BLaER1 (cell line): ENCODE measurements around the gene MPV17L2.

ENCODE experiments used
- H3K27ac ChIP-seq: shearing (Covaris generic); formaldehyde crosslinking; 2 replicates; pipeline ENCODE4 v1.8.1; 2022
- H3K27me3 ChIP-seq: shearing (Covaris generic); formaldehyde crosslinking; 2 replicates; pipeline ENCODE4 v1.8.1; 2022
- H3K36me3 ChIP-seq: shearing (Covaris generic); formaldehyde crosslinking; 2 replicates; pipeline ENCODE4 v1.8.1; 2022
- H3K4me1 ChIP-seq: shearing (Covaris generic); formaldehyde crosslinking; 2 replicates; pipeline ENCODE4 v1.8.1; 2022
- H3K4me2 ChIP-seq: shearing (Covaris generic); formaldehyde crosslinking; 2 replicates; pipeline ENCODE4 v1.8.1; 2022
- H3K4me3 ChIP-seq: shearing (Covaris generic); formaldehyde crosslinking; 2 replicates; pipeline ENCODE4 v1.8.1; 2022
- H3K9ac ChIP-seq: shearing (Covaris generic); formaldehyde crosslinking; 2 replicates; pipeline ENCODE4 v1.8.1; 2022
- H3K9me3 ChIP-seq: shearing (Covaris generic); formaldehyde crosslinking; 2 replicates; pipeline ENCODE4 v1.8.1; 2022
- H4K20me1 ChIP-seq: shearing (Covaris generic); formaldehyde crosslinking; 2 replicates; pipeline ENCODE4 v1.8.1; 2022
- Cebpa-rat ChIP-seq: shearing (Covaris generic); IDR thresholded peaks from 2 replicates; pipeline ENCODE4 v1.8.1; 2022

MPV17L2 gene

DNA sequence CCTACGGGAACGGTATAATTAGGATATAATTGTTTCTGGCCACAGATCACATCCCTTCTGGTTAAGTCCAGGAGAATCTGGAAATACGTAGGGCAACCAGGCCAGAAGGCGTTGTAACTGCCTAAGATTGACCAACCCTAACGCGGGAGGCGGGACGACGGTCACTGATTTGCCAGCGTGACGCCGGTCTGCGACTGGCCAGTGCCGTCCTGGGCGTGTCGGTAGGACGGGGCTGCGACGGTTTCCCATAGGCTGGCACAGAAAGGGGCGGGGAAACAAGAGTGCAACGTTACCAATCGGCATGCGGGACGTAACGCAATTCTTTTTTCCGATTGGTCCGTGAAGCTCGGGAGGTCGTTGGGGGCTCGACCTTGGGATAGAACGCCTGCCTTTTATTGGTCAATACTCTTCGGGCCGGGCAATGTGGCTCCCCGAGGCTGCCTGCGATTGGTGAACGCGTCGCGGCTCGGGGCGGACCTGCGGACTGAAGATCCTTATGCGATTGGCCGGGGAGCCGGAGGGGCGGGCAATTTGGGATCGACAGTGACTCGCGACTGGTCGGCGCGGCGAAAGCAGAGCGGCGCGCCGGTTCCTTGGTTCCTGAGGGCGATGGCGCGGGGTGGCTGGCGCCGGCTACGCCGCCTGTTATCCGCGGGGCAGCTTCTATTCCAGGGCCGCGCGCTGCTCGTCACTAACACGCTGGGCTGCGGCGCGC lies at the start of gene MPV17L2:
Gene MPV17L2, plus strand, starts transcription at position 546 of the 715 bp plus-strand sequence. Its CDS starts 64 bp downstream, at position 610.
- H3K4me2 ChIP-seq = peak within 1 kb of the TSS; percentile 99
- H4K20me1 ChIP-seq = 0 out of 2 replicates have a peak, but pooled peaks cover 18% of the 10 kb centered on the region
- peaks cover 20% of the 10 kb centered on the region for H3K36me3 ChIP-seq
- H3K9me3 ChIP-seq = no peaks in the 10 kb centered on the region
- H3K27ac ChIP-seq = peak within 1 kb of the TSS; percentile 80
- H3K4me1 ChIP-seq = peaks cover 47% of the 10 kb centered on the region
- no peaks in the 10 kb centered on the region for H3K27me3 ChIP-seq
- TF ChIP-seq Cebpa-rat = no peak
- H3K4me3 ChIP-seq = peak within 1 kb of the TSS; percentile 85
- H3K9ac ChIP-seq = peak within 1 kb of the TSS; percentile 83

- Histone ChIP-seq H3K4me3 (no peak overlapping the region), H3K36me3 (peaks cover 96% of the 10 kb centered on the region), H3K4me2 (no peak overlapping the region), H3K27me3 (no peaks in the 10 kb centered on the region), H3K9ac (no peak overlapping the region), H3K9me3 (no peaks in the 10 kb centered on the region), H4K20me1 (no peaks in the 10 kb centered on the region), H3K27ac (no peak overlapping the region), H3K4me1 (no peaks in the 10 kb centered on the region)
- TF ChIP-seq Cebpa-rat = no peak
These were observed 49.1 kb upstream of the MPV17L2 start for GRCh38 chr19:18143902-18144301.

GRCh38 chr19:18144361-18144760 lies 48.7 kb upstream of the MPV17L2 start:
- Histone ChIP-seq H3K4me3 (no peak overlapping the region), H3K27ac (no peak overlapping the region), H3K27me3 (no peaks in the 10 kb centered on the region), H3K4me2 (no peak overlapping the region), H3K4me1 (no peaks in the 10 kb centered on the region), H4K20me1 (no peaks in the 10 kb centered on the region), H3K9ac (no peak overlapping the region), H3K36me3 (peaks cover 94% of the 10 kb centered on the region), H3K9me3 (no peaks in the 10 kb centered on the region)
- no peak for TF ChIP-seq Cebpa-rat

GRCh38 chr19:18144906-18145305 lies 48.1 kb upstream of the MPV17L2 start:
- peaks cover 97% of the 10 kb centered on the region for H3K36me3 ChIP-seq
- TF ChIP-seq Cebpa-rat = no peak

DNA sequence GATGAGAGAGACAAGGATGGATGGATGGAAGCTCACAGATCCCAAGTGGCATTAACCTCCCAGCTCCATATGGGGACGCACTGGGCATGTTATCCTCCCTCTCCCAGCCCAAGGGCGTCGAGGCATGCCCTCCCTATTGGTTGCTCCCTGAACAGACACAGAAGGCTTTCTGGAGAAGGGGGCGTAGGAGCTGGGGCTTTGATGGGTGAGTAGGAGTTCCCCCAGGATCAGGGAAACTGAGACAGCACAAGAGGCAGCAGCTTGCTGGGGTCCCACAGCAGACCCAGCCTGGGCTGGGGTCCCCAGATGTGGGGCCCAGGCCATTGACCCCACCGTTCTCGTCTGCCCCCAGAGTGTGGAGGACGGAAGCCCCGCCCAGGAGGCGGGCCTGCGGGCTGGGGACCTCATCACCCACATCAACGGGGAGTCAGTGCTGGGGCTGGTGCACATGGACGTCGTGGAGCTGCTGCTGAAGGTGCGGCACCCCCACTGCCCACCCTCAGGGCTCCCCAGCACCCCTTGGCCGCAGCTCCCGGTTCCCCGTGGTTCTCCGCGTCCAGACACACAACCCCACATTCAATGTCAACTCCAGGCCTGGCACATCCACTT lies 47.5 kb upstream of the MPV17L2 start:
- Histone ChIP-seq H3K9ac (no peak overlapping the region), H3K9me3 (no peaks in the 10 kb centered on the region), H4K20me1 (no peaks in the 10 kb centered on the region), H3K4me1 (no peaks in the 10 kb centered on the region), H3K4me3 (no peak overlapping the region), H3K36me3 (peaks cover 97% of the 10 kb centered on the region), H3K27ac (no peak overlapping the region), H3K27me3 (no peaks in the 10 kb centered on the region), H3K4me2 (no peak overlapping the region)
- no peak for TF ChIP-seq Cebpa-rat

More at GRCh38 chr19:18144906-18145305, 48.1 kb upstream of the MPV17L2 start:
- Histone ChIP-seq H3K9ac (no peak overlapping the region), H3K9me3 (no peaks in the 10 kb centered on the region), H3K4me1 (no peaks in the 10 kb centered on the region), H3K4me2 (no peak overlapping the region), H3K4me3 (no peak overlapping the region), H4K20me1 (no peaks in the 10 kb centered on the region), H3K27ac (no peak overlapping the region), H3K27me3 (no peaks in the 10 kb centered on the region)

DNA sequence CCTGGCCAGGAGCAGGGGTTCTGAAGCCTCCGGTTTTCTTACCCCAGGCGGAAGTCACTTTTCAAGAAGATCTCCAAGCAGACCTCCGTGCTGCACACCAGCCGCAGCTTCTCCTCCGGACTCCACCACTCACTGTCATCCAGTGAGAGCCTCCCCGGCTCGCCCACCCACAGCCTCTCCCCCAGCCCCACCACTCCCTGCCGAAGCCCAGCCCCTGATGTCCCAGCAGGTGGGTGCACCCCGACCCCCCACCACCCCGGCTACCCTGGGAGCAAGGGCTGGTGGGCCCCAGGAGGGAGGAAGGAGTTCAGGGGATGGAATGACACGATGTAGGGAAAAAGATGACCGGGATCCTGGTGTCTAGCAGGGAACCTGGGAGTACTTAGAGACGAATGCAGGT lies 45.6 kb upstream of the MPV17L2 start:
- Histone ChIP-seq H3K36me3 (peaks cover 84% of the 10 kb centered on the region), H3K9me3 (no peaks in the 10 kb centered on the region), H4K20me1 (no peaks in the 10 kb centered on the region), H3K27ac (no peak overlapping the region), H3K27me3 (no peaks in the 10 kb centered on the region), H3K9ac (no peak overlapping the region), H3K4me1 (peaks cover 11% of the 10 kb centered on the region), H3K4me3 (no peak overlapping the region), H3K4me2 (no peak overlapping the region)
- no peak for TF ChIP-seq Cebpa-rat

DNA sequence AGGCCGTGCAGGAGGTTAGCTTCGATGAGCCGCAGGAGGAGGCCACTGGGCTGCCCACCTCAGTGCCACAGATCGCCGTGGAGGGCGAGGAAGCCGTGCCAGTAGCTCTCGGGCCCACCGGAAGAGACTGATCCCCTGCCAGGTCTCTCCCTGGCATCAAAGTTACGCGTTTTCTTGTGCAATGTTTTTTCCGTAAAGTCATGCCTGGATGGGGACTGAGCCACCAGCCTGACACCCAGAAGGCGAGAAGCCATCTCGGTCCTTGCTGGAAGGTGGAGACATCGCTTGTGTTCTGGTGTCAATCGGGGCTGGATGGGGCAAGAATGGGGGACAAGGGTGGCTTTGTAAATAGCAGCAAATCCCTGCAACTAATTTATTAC lies 43.4 kb upstream of the MPV17L2 start:
- Histone ChIP-seq H3K4me1 (peaks cover 22% of the 10 kb centered on the region), H3K9me3 (no peaks in the 10 kb centered on the region), H3K4me3 (no peak overlapping the region), H3K27ac (no peak overlapping the region), H3K36me3 (peaks cover 62% of the 10 kb centered on the region), H4K20me1 (peaks cover 11% of the 10 kb centered on the region), H3K27me3 (no peaks in the 10 kb centered on the region), H3K9ac (no peak overlapping the region), H3K4me2 (no peak overlapping the region)
- TF ChIP-seq Cebpa-rat = no peak

DNA sequence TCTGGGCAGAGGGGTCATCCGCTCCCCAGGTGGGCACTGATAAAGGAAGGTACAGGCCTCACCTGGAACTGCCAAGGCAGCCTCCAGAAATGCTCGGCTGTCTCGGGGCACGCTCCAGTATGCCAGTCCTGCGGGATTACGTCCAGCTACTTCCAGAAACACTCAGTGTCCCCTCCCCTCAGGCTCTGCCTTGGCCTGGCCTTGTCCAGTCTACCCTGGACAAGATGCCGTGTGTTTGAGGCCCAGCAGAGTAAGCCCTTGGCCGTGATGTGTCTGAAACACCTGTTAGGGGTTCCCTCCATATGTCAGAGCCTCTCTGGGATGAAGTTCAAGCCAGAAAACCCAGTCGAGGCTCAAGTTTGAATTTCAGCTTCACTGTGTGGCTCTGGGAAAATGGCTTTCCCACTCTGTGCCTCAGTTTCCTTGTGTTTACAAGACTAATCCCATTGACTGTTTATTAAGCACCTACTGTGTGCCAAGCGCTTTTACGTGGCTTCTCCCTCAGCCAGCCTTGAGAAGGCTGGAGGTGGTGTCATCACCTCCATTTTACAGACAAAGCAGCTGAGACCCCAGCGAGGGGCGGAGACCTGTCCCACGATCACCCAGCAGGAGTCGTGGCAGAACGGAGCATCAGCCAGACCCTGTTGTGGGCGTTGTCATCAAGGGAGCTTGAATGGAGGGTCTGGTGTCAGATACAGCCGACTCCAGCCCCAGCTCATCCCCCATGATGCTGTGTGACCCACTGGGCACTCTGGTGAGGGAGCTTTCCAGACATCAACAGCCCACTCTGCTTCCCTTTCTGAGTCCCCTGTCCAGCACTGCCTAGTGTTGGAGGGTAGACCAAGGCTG lies 42.0 kb upstream of the MPV17L2 start:
- Histone ChIP-seq H3K4me1 (peaks cover 26% of the 10 kb centered on the region), H3K4me2 (peak overlapping the region; percentile 98), H3K9ac (no peak overlapping the region), H3K9me3 (no peaks in the 10 kb centered on the region), H3K4me3 (no peak overlapping the region), H3K27me3 (no peaks in the 10 kb centered on the region), H3K27ac (peak overlapping the region; percentile 97; the same call in 1 of the 2 replicates), H3K36me3 (peaks cover 58% of the 10 kb centered on the region), H4K20me1 (peaks cover 20% of the 10 kb centered on the region)
- TF ChIP-seq Cebpa-rat = no peak

DNA sequence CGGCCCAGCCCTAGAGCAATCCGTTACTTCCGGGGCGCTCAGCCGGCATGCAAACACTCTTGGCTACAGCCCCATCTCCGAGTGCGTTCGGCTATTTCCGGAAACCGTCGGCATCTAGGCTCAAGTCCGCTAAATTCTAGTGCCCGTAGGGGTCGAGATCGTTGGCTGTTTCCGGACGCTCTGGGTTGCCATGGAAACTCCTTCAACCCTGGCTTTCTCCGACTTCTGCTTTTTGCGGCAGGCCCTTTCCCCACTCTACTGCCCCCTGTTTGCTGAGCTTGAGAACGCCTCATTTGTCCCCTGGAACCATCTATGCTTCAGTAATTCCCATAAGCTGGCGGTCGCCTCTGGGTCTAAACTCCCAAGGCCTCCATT lies 40.6 kb upstream of the MPV17L2 start:
- Histone ChIP-seq H4K20me1 (peaks cover 32% of the 10 kb centered on the region), H3K9me3 (no peaks in the 10 kb centered on the region), H3K27me3 (no peaks in the 10 kb centered on the region), H3K4me2 (peak overlapping the region; percentile 98), H3K9ac (peak overlapping the region; percentile 94), H3K36me3 (peaks cover 53% of the 10 kb centered on the region), H3K27ac (peak overlapping the region; percentile 97), H3K4me3 (peak overlapping the region; percentile 92), H3K4me1 (peaks cover 40% of the 10 kb centered on the region)
- TF ChIP-seq Cebpa-rat = no peak
